Activated T-cell treated with anti-CD3 and anti-CD28 coated beads, Interleukin-2, amount 50 U/mL, for 1 hour (primary cell): ENCODE data around the gene TWIST2.

Source experiments
- DNase-seq: peaks from one replicate; pipeline ENCODE4 v3.0.0-alpha.2; 2020

Gene TWIST2

GRCh38 chr2:238945433-238946150, 97.7 kb downstream of the TWIST2 start:
- no peak for DNase-seq

- no peak for DNase-seq
These were observed 98.7 kb downstream of the TWIST2 start for GRCh38 chr2:238946318-238947242.

- no peak for DNase-seq
These were observed 99.4 kb downstream of the TWIST2 start for GRCh38 chr2:238947243-238947760.

- no peak for DNase-seq
These were observed 100.2 kb downstream of the TWIST2 start for GRCh38 chr2:238947920-238948710.

GRCh38 chr2:238948765-238949641, 101.1 kb downstream of the TWIST2 start:
- DNase-seq, result no peak

- no peak for DNase-seq
These were observed 101.9 kb downstream of the TWIST2 start for GRCh38 chr2:238949710-238950345.

- DNase-seq, result no peak
These were observed 102.7 kb downstream of the TWIST2 start for GRCh38 chr2:238950551-238950950.

GRCh38 chr2:238952261-238952919, 104.5 kb downstream of the TWIST2 start:
- DNase-seq, result no peak

- DNase-seq, result no peak
These were observed 107.1 kb downstream of the TWIST2 start for GRCh38 chr2:238954841-238955591.

- DNase-seq, result no peak
These were observed 108.0 kb downstream of the TWIST2 start for GRCh38 chr2:238955648-238956531.

- no peak for DNase-seq
These were observed 108.8 kb downstream of the TWIST2 start for GRCh38 chr2:238956676-238957075.
